ENCODE data around the gene KHDRBS1. TPM values are rescaled to one million over a fixed set of nuclear protein-coding genes. Genes with fewer than 3 reads are reported as not detected.

The KHDRBS1 gene
- total and polyA plus RNA-seq, 9 of the 15 experiments (the other 6 are each of a cell fraction or from before 2014, with no cell fraction given): 48.4 to 257 (median 114) TPM

DNA sequence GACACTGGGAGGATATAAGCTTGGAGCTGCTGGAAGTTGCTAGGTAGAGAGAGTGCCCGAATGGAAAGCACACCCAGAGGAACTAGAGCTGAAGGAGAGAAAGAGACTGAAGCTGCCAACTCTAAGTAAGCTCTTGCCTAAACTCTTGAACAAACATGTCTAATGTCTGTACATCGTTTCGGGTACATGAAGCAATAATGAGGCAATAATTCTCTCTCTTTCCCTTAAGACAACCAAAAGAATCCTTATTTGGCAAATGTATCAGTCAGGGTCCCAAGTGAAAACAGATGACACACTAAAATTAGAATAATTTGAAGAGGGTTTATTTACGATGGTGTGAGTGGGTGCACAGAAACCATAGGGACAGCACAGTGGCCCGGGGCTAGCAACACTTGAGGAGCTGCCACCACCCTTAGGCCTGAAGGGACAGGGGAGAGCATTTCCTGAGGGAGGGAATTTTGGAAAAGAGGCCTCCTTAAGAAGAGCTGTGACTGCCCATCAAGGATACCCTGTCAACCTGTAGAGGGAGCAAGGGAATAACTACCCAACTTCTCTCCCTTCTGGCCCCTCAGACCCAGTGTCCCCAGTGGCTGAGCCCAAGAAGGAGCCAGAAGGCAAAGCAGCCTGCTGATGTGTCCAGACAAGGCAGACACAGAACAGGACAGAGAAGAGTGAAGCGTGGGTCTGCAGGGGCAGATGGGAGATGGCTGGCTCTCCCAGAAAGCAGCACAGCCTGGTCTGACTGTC, 36.1 kb upstream of the KHDRBS1 start (continued):
- TF ChIP-seq ARNT (IDR thresholded peaks at IDR 0.05) (no peak), TAF1 (IDR thresholded peaks at IDR 0.05; ENCODE audit: control insufficient read depth, extremely low read depth, insufficient read depth, low read length, severe bottlenecking) (no peak), ZNF146 (CRISPR knock-in tag; IDR thresholded peaks at IDR 0.05; ENCODE audit: unreplicated experiment) (no peak), ZNF12 (CRISPR knock-in tag; IDR thresholded peaks at IDR 0.05) (no peak), L3MBTL2 (IDR thresholded peaks at IDR 0.05) (no peak; the same call in 1 of the 2 replicates), RAD21 (CRISPR knock-in tag; conservative IDR thresholded peaks at IDR 0.05 in 1 of 2, IDR thresholded peaks at IDR 0.05 in 1 of 2) (peak; percentile 59 to 84), FOXA1 (IDR thresholded peaks at IDR 0.05; ENCODE audit: borderline replicate concordance) (no peak), SIX5 (IDR thresholded peaks at IDR 0.05; ENCODE audit: borderline replicate concordance in 1 of 2, insufficient read depth in 1 of 2, low read depth in 1 of 2, low read length in 2 of 2) (no peak), MAZ (CRISPR knock-in tag; conservative IDR thresholded peaks at IDR 0.05 in 1 of 2, IDR thresholded peaks at IDR 0.05 in 1 of 2) (peak in 1 of 2 experiments; percentile 41; a peak in 1 of 4 replicates), RFX7 (CRISPR knock-in tag; IDR thresholded peaks at IDR 0.05) (no peak)
- TF ChIP-seq, protein P1, sequence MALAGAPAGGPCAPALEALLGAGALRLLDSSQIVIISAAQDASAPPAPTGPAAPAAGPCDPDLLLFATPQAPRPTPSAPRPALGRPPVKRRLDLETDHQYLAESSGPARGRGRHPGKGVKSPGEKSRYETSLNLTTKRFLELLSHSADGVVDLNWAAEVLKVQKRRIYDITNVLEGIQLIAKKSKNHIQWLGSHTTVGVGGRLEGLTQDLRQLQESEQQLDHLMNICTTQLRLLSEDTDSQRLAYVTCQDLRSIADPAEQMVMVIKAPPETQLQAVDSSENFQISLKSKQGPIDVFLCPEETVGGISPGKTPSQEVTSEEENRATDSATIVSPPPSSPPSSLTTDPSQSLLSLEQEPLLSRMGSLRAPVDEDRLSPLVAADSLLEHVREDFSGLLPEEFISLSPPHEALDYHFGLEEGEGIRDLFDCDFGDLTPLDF (CRISPR knock-in tag; IDR thresholded peaks at IDR 0.05): no peak
- TF ChIP-seq, protein P2, sequence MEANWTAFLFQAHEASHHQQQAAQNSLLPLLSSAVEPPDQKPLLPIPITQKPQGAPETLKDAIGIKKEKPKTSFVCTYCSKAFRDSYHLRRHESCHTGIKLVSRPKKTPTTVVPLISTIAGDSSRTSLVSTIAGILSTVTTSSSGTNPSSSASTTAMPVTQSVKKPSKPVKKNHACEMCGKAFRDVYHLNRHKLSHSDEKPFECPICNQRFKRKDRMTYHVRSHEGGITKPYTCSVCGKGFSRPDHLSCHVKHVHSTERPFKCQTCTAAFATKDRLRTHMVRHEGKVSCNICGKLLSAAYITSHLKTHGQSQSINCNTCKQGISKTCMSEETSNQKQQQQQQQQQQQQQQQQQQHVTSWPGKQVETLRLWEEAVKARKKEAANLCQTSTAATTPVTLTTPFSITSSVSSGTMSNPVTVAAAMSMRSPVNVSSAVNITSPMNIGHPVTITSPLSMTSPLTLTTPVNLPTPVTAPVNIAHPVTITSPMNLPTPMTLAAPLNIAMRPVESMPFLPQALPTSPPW (CRISPR knock-in tag; IDR thresholded peaks at IDR 0.05): no peak
- TF ChIP-seq, protein P3, sequence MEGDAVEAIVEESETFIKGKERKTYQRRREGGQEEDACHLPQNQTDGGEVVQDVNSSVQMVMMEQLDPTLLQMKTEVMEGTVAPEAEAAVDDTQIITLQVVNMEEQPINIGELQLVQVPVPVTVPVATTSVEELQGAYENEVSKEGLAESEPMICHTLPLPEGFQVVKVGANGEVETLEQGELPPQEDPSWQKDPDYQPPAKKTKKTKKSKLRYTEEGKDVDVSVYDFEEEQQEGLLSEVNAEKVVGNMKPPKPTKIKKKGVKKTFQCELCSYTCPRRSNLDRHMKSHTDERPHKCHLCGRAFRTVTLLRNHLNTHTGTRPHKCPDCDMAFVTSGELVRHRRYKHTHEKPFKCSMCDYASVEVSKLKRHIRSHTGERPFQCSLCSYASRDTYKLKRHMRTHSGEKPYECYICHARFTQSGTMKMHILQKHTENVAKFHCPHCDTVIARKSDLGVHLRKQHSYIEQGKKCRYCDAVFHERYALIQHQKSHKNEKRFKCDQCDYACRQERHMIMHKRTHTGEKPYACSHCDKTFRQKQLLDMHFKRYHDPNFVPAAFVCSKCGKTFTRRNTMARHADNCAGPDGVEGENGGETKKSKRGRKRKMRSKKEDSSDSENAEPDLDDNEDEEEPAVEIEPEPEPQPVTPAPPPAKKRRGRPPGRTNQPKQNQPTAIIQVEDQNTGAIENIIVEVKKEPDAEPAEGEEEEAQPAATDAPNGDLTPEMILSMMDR (IDR thresholded peaks at IDR 0.05 in 2 of 3, conservative IDR thresholded peaks at IDR 0.05 in 1 of 3; ENCODE audit: insufficient read depth in 2 of 3, low read depth in 1 of 3, low read length in 3 of 3): peak; percentile 84 to 97 (median 95)

Data from K562 (cell line).